Activated T-cell treated with anti-CD3 and anti-CD28 coated beads, Interleukin-2, amount 50 U/mL, for 48 hours (primary cell): ENCODE measurements around the gene MAP1B.
A peak's percentile ranks its signal among the peaks of the same experiment; 100 is the strongest.
"Not testable (repeated sequence)": the region's sequence is repeated elsewhere in the genome, so short reads cannot be mapped to it uniquely, and the experiment has no call there.

Experiments
- DNase-seq, 2 experiments: peaks; one replicate each; pipeline ENCODE4 v3.0.0-alpha.2; 2020

Gene MAP1B

GRCh38 chr5:72166070-72166979 lies 59.0 kb downstream of the MAP1B start:
- DNase-seq, result no peak

- no peak for DNase-seq
Observed at GRCh38 chr5:72167257-72167656, 60.0 kb downstream of the MAP1B start.

GRCh38 chr5:72167804-72168203 lies 60.5 kb downstream of the MAP1B start:
- DNase-seq, result no peak

GRCh38 chr5:72170101-72170500 lies 62.8 kb downstream of the MAP1B start:
- DNase-seq, result no peak

- DNase-seq, result not testable (repeated sequence)
Observed at GRCh38 chr5:72171181-72171580, 63.9 kb downstream of the MAP1B start.

- peak in 1 of 2 experiments; percentile 37 for DNase-seq
Observed at GRCh38 chr5:72171667-72172066, 64.4 kb downstream of the MAP1B start.

GRCh38 chr5:72172786-72173185 lies 65.5 kb downstream of the MAP1B start:
- no peak for DNase-seq

GRCh38 chr5:72177538-72177937 lies 70.3 kb downstream of the MAP1B start:
- no peak for DNase-seq

GRCh38 chr5:72179028-72179815 lies 71.9 kb downstream of the MAP1B start:
- DNase-seq, result no peak

GRCh38 chr5:72179816-72180440 lies 72.7 kb downstream of the MAP1B start:
- no peak for DNase-seq

GRCh38 chr5:72180925-72181324 lies 73.7 kb downstream of the MAP1B start:
- no peak for DNase-seq

- DNase-seq, result no peak
Observed at GRCh38 chr5:72182686-72183085, 75.4 kb downstream of the MAP1B start.

GRCh38 chr5:72183101-72183520 lies 75.8 kb downstream of the MAP1B start:
- DNase-seq, result no peak

GRCh38 chr5:72184408-72184807 lies 77.1 kb downstream of the MAP1B start:
- no peak for DNase-seq

GRCh38 chr5:72185496-72186329 lies 78.4 kb downstream of the MAP1B start:
- DNase-seq, result no peak

GRCh38 chr5:72187388-72188075 lies 80.3 kb downstream of the MAP1B start:
- DNase-seq, result no peak

- DNase-seq, result no peak
Observed at GRCh38 chr5:72188166-72188565, 80.9 kb downstream of the MAP1B start.

GRCh38 chr5:72189146-72189545 lies 81.9 kb downstream of the MAP1B start:
- no peak for DNase-seq

- DNase-seq, result no peak
Observed at GRCh38 chr5:72191404-72191803, 84.1 kb downstream of the MAP1B start.

- peak; percentile 59 to 64 for DNase-seq
Observed at GRCh38 chr5:72194846-72195245, 87.6 kb downstream of the MAP1B start.

GRCh38 chr5:72195581-72195980 lies 88.3 kb downstream of the MAP1B start:
- no peak for DNase-seq

- no peak for DNase-seq
Observed at GRCh38 chr5:72197393-72197792, 90.1 kb downstream of the MAP1B start.
